HepG2 (cell line): ENCODE results near the gene FANCG. TPM values are rescaled to one million over a fixed set of nuclear protein-coding genes. Genes with fewer than 3 reads are reported as not detected.
A peak's percentile ranks its signal among the peaks of the same experiment; 100 is the strongest.

ENCODE experiments used
- ATF7 ChIP-seq, 2 experiments: fragments of 450-650 bp in 1 of 2; sonication (generic) in 1 of 2; formaldehyde crosslinking in 1 of 2; IDR thresholded peaks; 2 replicates each; pipeline versions ENCODE4 v1.4.0 to v1.6.1; 2016 to 2020; ENCODE audit warnings: antibody characterized with exemption in 1 of 2, mild to moderate bottlenecking in 1 of 2, missing genetic modification reagents in 1 of 2
- CCAR2 ChIP-seq: fragments of 200-400 bp; formaldehyde crosslinking; optimal IDR thresholded peaks from 2 replicates; pipeline ENCODE3; 2018; ENCODE audit warnings: low read depth, mild to moderate bottlenecking, low read length, moderate library complexity
- CENPT ChIP-seq: sonication (generic); formaldehyde crosslinking; IDR thresholded peaks from 2 replicates; pipeline ENCODE4 v1.8.0; 2022; ENCODE audit warnings: low read depth, mild to moderate bottlenecking, moderate library complexity, missing genetic modification reagents
- GABPA ChIP-seq, 2 experiments: IDR thresholded peaks; 2 replicates each; pipeline ENCODE4 v1.6.1; 2011 to 2016; ENCODE audit warnings: low read depth in 2 of 2, low read length in 1 of 2, missing biosample characterization in 1 of 2, missing genetic modification characterization in 1 of 2
- JARID2 ChIP-seq: sonication (generic); formaldehyde crosslinking; IDR thresholded peaks from 2 replicates; pipeline ENCODE4 v1.8.1; 2023; ENCODE audit warnings: missing genetic modification reagents, inconsistent platforms; ENCODE audit not compliant: insufficient replicate concordance
- MTA3 ChIP-seq: sonication (generic); formaldehyde crosslinking; IDR thresholded peaks from 2 replicates; pipeline ENCODE4 v1.4.0; 2020; ENCODE audit warnings: missing genetic modification reagents
- MTF2 ChIP-seq: sonication (generic); formaldehyde crosslinking; IDR thresholded peaks from 2 replicates; pipeline ENCODE4 v1.5.0; 2020; ENCODE audit warnings: missing genetic modification reagents, borderline replicate concordance
- MXI1 ChIP-seq: IDR thresholded peaks from 3 replicates; pipeline ENCODE4 v1.6.1; 2012; ENCODE audit warnings: low read depth, low read length, inconsistent platforms, borderline replicate concordance
- NR2F2 ChIP-seq: IDR thresholded peaks from 2 replicates; pipeline ENCODE4 v1.6.1; 2012; ENCODE audit warnings: low read depth, inconsistent platforms, borderline replicate concordance
- PHB2 ChIP-seq: fragments of 450-650 bp; IDR thresholded peaks from 2 replicates; pipeline ENCODE4 v1.6.1; 2018; ENCODE audit not compliant: partially characterized antibody
- RCOR2 ChIP-seq: IDR thresholded peaks from 2 replicates; pipeline ENCODE4 v1.6.1; 2016; ENCODE audit warnings: missing biosample characterization, missing genetic modification reagents
- REPIN1 ChIP-seq: sonication (generic); formaldehyde crosslinking; IDR thresholded peaks from 2 replicates; pipeline ENCODE4 v1.8.0; 2022; ENCODE audit warnings: missing genetic modification reagents, low read depth, mild to moderate bottlenecking, borderline replicate concordance
- SIX1 ChIP-seq: sonication (generic); formaldehyde crosslinking; IDR thresholded peaks from 2 replicates; pipeline ENCODE4 v1.4.0; 2020; ENCODE audit warnings: missing genetic modification reagents, borderline replicate concordance
- ZFP41 ChIP-seq: sonication (generic); formaldehyde crosslinking; IDR thresholded peaks from 2 replicates; pipeline ENCODE4 v1.4.0; 2020; ENCODE audit warnings: mild to moderate bottlenecking, missing genetic modification reagents, borderline replicate concordance
- ZFY ChIP-seq: sonication (generic); formaldehyde crosslinking; IDR thresholded peaks from 2 replicates; pipeline ENCODE4 v1.4.0; 2020; ENCODE audit warnings: missing genetic modification reagents
- ZNF256 ChIP-seq: sonication (generic); formaldehyde crosslinking; conservative IDR thresholded peaks from 2 replicates; pipeline ENCODE4 v1.4.0; 2020; ENCODE audit warnings: missing genetic modification reagents
- ZNF317 ChIP-seq: sonication (generic); formaldehyde crosslinking; IDR thresholded peaks from 2 replicates; pipeline ENCODE4 v1.5.0; 2020; ENCODE audit warnings: mild to moderate bottlenecking, missing genetic modification reagents
- ZNF460 ChIP-seq: sonication (generic); formaldehyde crosslinking; IDR thresholded peaks from 2 replicates; pipeline ENCODE4 v1.5.1; 2020; ENCODE audit warnings: missing genetic modification reagents, mild to moderate bottlenecking, borderline replicate concordance
- ZNF501 ChIP-seq: sonication (generic); formaldehyde crosslinking; IDR thresholded peaks from 2 replicates; pipeline ENCODE4 v1.5.1; 2020; ENCODE audit warnings: mild to moderate bottlenecking, moderate library complexity, missing genetic modification reagents
- ZNF570 ChIP-seq: sonication (generic); formaldehyde crosslinking; IDR thresholded peaks from 2 replicates; pipeline ENCODE4 v1.4.0; 2020; ENCODE audit warnings: mild to moderate bottlenecking, missing genetic modification reagents, borderline replicate concordance
- ZSCAN9 ChIP-seq: IDR thresholded peaks from 2 replicates; pipeline ENCODE4 v1.6.1; 2016; ENCODE audit warnings: borderline replicate concordance
- polyA plus RNA-seq, 8 experiments: library from polyadenylated mRNA; depleted of rRNA in 3 of 8; stranded (reverse) in 7 of 8; unstranded in 1 of 8; fragments of >200 nt; fragmentation: Illumina TruSeq in 4 of 8; extraction: Trizol in 4 of 8; gene quantifications; 2 replicates each; pipeline versions ENCODE4 v1.2.1 to v1.2.3, GENCODE V29; 2011 to 2016; ENCODE audit warnings: low read depth in 4 of 8, missing spikeins in 1 of 8, mixed read lengths in 1 of 8; ENCODE audit not compliant: insufficient read depth in 1 of 8
- total RNA-seq, 5 experiments: library from RNA; depleted of rRNA; stranded (reverse); fragments of >200 nt; fragmentation: Illumina TruSeq; extraction: Trizol; gene quantifications; 2 replicates each; pipeline ENCODE4 v1.2.3, GENCODE V29; 2016; ENCODE audit warnings: low read depth in 1 of 5
- TF ChIP-seq, protein P1 (sequence below), 2 experiments: sonication (generic) in 1 of 2; formaldehyde crosslinking in 1 of 2; IDR thresholded peaks; 2 replicates each; pipeline versions ENCODE4 v1.4.0 to v1.6.1; 2018 to 2020; ENCODE audit warnings: missing genetic modification reagents in 2 of 2, borderline replicate concordance in 1 of 2, low read depth in 1 of 2, mild to moderate bottlenecking in 1 of 2, missing biosample characterization in 1 of 2
- TF ChIP-seq, protein P2 (sequence below): sonication (generic); formaldehyde crosslinking; conservative IDR thresholded peaks from 2 replicates; pipeline ENCODE4 v1.5.0; 2020; ENCODE audit warnings: missing genetic modification reagents
- TF ChIP-seq, protein P3 (sequence below): sonication (generic); formaldehyde crosslinking; IDR thresholded peaks from 2 replicates; pipeline ENCODE4 v1.5.1; 2020; ENCODE audit warnings: missing genetic modification reagents, mild to moderate bottlenecking, borderline replicate concordance

FANCG gene
- total and polyA plus RNA-seq, 2 of the 13 experiments (the other 11 are each of a cell fraction or from before 2014, with no cell fraction given): 14.4 to 45.1 TPM

DNA sequence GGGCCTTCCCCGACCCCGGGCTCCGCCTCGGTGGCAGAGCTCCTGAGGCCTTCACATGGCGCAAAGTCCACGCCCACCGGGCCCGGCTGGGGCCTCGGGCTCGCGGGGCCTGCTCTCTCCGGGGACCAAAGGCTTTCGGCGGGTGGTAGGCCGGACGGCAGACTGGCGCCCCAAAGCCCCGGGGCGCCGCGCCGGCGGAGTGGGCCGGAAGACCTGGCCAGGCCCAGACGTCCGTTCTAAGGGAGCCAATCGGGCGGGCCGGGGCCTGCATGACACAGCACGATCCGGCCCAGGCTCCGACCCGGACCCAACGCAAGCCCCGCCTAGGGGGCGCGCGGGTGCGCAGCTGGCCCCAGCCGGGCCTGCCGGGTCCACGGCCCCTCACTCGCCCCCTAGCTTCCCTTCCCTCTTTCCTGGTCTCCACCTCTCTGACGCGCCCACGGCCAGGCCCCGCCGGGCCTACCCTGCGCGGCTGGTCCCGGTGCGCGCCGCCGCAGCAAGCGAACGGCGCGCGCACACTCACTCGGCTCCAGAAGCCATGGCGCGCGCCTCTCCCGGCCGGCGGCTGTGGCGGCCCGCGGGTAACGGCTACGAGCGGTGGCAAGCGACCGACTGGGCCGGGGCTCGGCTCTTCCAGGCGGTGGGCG, 7.8 kb downstream of the FANCG start (continued):
- TF ChIP-seq, protein P1, sequence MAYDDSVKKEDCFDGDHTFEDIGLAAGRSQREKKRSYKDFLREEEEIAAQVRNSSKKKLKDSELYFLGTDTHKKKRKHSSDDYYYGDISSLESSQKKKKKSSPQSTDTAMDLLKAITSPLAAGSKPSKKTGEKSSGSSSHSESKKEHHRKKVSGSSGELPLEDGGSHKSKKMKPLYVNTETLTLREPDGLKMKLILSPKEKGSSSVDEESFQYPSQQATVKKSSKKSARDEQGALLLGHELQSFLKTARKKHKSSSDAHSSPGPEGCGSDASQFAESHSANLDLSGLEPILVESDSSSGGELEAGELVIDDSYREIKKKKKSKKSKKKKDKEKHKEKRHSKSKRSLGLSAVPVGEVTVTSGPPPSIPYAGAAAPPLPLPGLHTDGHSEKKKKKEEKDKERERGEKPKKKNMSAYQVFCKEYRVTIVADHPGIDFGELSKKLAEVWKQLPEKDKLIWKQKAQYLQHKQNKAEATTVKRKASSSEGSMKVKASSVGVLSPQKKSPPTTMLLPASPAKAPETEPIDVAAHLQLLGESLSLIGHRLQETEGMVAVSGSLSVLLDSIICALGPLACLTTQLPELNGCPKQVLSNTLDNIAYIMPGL (CRISPR knock-in tag; IDR thresholded peaks at IDR 0.05; ENCODE audit: borderline replicate concordance in 1 of 2, low read depth in 1 of 2): peak; percentile 72 to 98
- peak; percentile 99 for TF ChIP-seq ZFY (CRISPR knock-in tag)
- TF ChIP-seq CENPT: 0 out of 2 replicates have a peak, but pooled peaks have one; percentile 62
- no peak for TF ChIP-seq ZNF570 (CRISPR knock-in tag)
- no peak for TF ChIP-seq MTA3 (CRISPR knock-in tag)
- TF ChIP-seq ZNF256 (CRISPR knock-in tag): no peak
- no peak for TF ChIP-seq ZSCAN9
- no peak for TF ChIP-seq ZNF460
- no peak; the same call in 2 of the 3 replicates for TF ChIP-seq MXI1
- TF ChIP-seq NR2F2: no peak
- no peak for TF ChIP-seq CCAR2
- no peak for TF ChIP-seq ATF7 (IDR thresholded peaks at IDR 0.05)
- no peak for TF ChIP-seq ATF7 (CRISPR knock-in tag; IDR thresholded peaks at IDR 0.05)
- TF ChIP-seq ZNF501 (CRISPR knock-in tag): peak; percentile 53
- no peak for TF ChIP-seq RCOR2 (CRISPR knock-in tag)
- TF ChIP-seq PHB2: no peak
- TF ChIP-seq JARID2 (CRISPR knock-in tag): no peak
- no peak for TF ChIP-seq ZNF317
- TF ChIP-seq, protein P2, sequence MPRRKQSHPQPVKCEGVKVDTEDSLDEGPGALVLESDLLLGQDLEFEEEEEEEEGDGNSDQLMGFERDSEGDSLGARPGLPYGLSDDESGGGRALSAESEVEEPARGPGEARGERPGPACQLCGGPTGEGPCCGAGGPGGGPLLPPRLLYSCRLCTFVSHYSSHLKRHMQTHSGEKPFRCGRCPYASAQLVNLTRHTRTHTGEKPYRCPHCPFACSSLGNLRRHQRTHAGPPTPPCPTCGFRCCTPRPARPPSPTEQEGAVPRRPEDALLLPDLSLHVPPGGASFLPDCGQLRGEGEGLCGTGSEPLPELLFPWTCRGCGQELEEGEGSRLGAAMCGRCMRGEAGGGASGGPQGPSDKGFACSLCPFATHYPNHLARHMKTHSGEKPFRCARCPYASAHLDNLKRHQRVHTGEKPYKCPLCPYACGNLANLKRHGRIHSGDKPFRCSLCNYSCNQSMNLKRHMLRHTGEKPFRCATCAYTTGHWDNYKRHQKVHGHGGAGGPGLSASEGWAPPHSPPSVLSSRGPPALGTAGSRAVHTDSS: no peak
- TF ChIP-seq MTF2 (CRISPR knock-in tag): no peak
- TF ChIP-seq REPIN1 (CRISPR knock-in tag): 0 out of 2 replicates have a peak, but pooled peaks have one; percentile 14
- no peak for TF ChIP-seq GABPA (IDR thresholded peaks at IDR 0.05; ENCODE audit: low read depth, low read length)
- TF ChIP-seq GABPA (CRISPR knock-in tag; IDR thresholded peaks at IDR 0.05; ENCODE audit: low read depth): 0 out of 2 replicates have a peak, but pooled peaks have one; percentile 23
- TF ChIP-seq, protein P3, sequence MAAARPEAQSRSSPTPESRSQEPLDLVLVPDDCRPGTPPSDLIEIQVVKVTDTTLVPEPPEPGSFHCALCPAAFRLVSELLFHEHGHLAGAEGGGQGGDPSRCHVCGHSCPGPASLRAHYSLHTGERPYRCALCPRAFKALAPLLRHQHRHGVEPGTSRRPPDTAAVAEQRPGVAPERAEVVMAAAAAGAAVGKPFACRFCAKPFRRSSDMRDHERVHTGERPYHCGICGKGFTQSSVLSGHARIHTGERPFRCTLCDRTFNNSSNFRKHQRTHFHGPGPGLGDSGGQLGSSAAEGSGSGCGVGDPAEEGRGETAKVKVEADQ (CRISPR knock-in tag): no peak
- no peak for TF ChIP-seq ZFP41
- TF ChIP-seq SIX1: no peak
